K562 (cell line): ENCODE measurements around the gene PRSS22. TPM values are rescaled to one million over a fixed set of nuclear protein-coding genes. Genes with fewer than 3 reads are reported as not detected.
A peak's percentile ranks its signal among the peaks of the same experiment; 100 is the strongest.

Experiments
- CCNT2 ChIP-seq: IDR thresholded peaks from 2 replicates; pipeline ENCODE4 v1.6.1; 2011; ENCODE audit warnings: borderline replicate concordance, low read depth, mild to moderate bottlenecking, moderate library complexity, mixed read lengths, low read length; ENCODE audit not compliant: insufficient read length; ENCODE audit errors: extremely low read depth
- DEAF1 ChIP-seq: fragments of 450-650 bp; formaldehyde crosslinking; IDR thresholded peaks from 2 replicates; pipeline ENCODE4 v1.4.0; 2020; ENCODE audit warnings: mild to moderate bottlenecking, moderate library complexity
- E2F3 ChIP-seq: fragments of 250-450 bp; sonication (Bioruptor Pico); IDR thresholded peaks from 2 replicates; pipeline ENCODE4 v1.4.0; 2020; ENCODE audit warnings: mild to moderate bottlenecking
- GABPB1 ChIP-seq: sonication (generic); formaldehyde crosslinking; IDR thresholded peaks from 2 replicates; pipeline ENCODE4 v1.8.0; 2022; ENCODE audit warnings: mild to moderate bottlenecking, missing genetic modification reagents
- HCFC1 ChIP-seq: IDR thresholded peaks from 2 replicates; pipeline ENCODE4 v1.6.1; 2012; ENCODE audit warnings: low read depth, low read length, improper control_type of control experiment
- HMGN3 ChIP-seq: IDR thresholded peaks from 2 replicates; pipeline ENCODE4 v1.6.1; 2011; ENCODE audit warnings: borderline replicate concordance, low read depth, mild to moderate bottlenecking, mixed read lengths, low read length; ENCODE audit not compliant: insufficient read length; ENCODE audit errors: extremely low read depth
- MEF2A ChIP-seq: IDR thresholded peaks from 2 replicates; pipeline ENCODE4 v1.6.1; 2011; ENCODE audit warnings: low read depth, mild to moderate bottlenecking, low read length, moderate library complexity; ENCODE audit not compliant: control insufficient read depth
- RAD21 ChIP-seq, 2 experiments: fragments of 250-450 bp in 1 of 2; fragments of 450-650 bp in 1 of 2; sonication (Bioruptor Pico) in 1 of 2; formaldehyde crosslinking in 1 of 2; IDR thresholded peaks in 1 of 2; conservative IDR thresholded peaks in 1 of 2; 2 replicates each; pipeline versions ENCODE4 v1.4.0 to v1.8.0; 2020 to 2022; ENCODE audit warnings: mild to moderate bottlenecking in 2 of 2, moderate library complexity in 1 of 2
- REST ChIP-seq, 2 experiments: fragments of 450-650 bp; formaldehyde crosslinking in 1 of 2; IDR thresholded peaks; 2 replicates each; pipeline versions ENCODE4 v1.4.0 to v1.6.1; 2014 to 2020; ENCODE audit warnings: mild to moderate bottlenecking in 2 of 2, borderline replicate concordance in 1 of 2, low read depth in 1 of 2
- THAP7 ChIP-seq: fragments of 250-450 bp; sonication (Bioruptor Pico); IDR thresholded peaks from 2 replicates; pipeline ENCODE4 v1.5.0; 2021
- ZNF592 ChIP-seq: fragments of 450-650 bp; IDR thresholded peaks from 2 replicates; pipeline ENCODE4 v1.6.1; 2017; ENCODE audit warnings: antibody characterized with exemption, mild to moderate bottlenecking
- polyA plus RNA-seq, 8 experiments: library from polyadenylated mRNA; depleted of rRNA in 4 of 8; stranded (reverse) in 5 of 8; unstranded in 3 of 8; fragments of >200 nt; fragmentation: Nextera tagmentation in 2 of 8; fragmentation: Illumina TruSeq in 1 of 8; extraction: Ambion mirVana in 2 of 8; extraction: Trizol in 1 of 8; gene quantifications; 2 replicates each; pipeline versions ENCODE4 v1.2.1 to v1.2.3, GENCODE V29; 2011 to 2014; ENCODE audit warnings: inconsistent platforms in 1 of 8, missing spikeins in 1 of 8
- total RNA-seq, 7 experiments: library from RNA; depleted of rRNA in 6 of 7; stranded (reverse); fragments of >200 nt in 6 of 7; fragmentation: Illumina TruSeq in 2 of 7; extraction: Trizol in 2 of 7; gene quantifications; 2 replicates each; pipeline versions ENCODE4 v1.2.1 to v1.2.3, GENCODE V29; 2011 to 2021; ENCODE audit warnings: low replicate concordance in 1 of 7

The PRSS22 gene
- total and polyA plus RNA-seq, 9 of the 15 experiments (the other 6 are each of a cell fraction or from before 2014, with no cell fraction given) = 0.13 to 0.42 TPM; not detected in 7

GRCh38 chr16:2838928-2839327, 19.0 kb downstream of the PRSS22 start (continued):
- TF ChIP-seq REST (IDR thresholded peaks at IDR 0.05; ENCODE audit: borderline replicate concordance) (peak; percentile 94), REST (CRISPR knock-in tag; IDR thresholded peaks at IDR 0.05; ENCODE audit: low read depth) (no peak), E2F3 (CRISPR knock-in tag) (no peak), THAP7 (no peak), GABPB1 (CRISPR knock-in tag) (peak; percentile 50; the same call in 1 of the 2 replicates), ZNF592 (no peak), CCNT2 (no peak), RAD21 (CRISPR knock-in tag; conservative IDR thresholded peaks at IDR 0.05 in 1 of 2, IDR thresholded peaks at IDR 0.05 in 1 of 2) (peak; percentile 89 to 95), HMGN3 (no peak), MEF2A (no peak), DEAF1 (peak; percentile 74), HCFC1 (peak; percentile 20)
